Omental fat pad (tissue), 4 donors: ENCODE data around the gene S100A1. TPM values are rescaled to one million over a fixed set of nuclear protein-coding genes. Genes with fewer than 3 reads are reported as not detected.
A peak's percentile ranks its signal among the peaks of the same experiment; 100 is the strongest.

ENCODE experiments used
- ATAC-seq: fragments of 150-250 bp; one replicate; pipeline ENCODE4 v1.9.1; 2016; ENCODE audit warnings: mild to moderate bottlenecking, moderate library complexity; ENCODE audit not compliant: low FRiP score
- DNase-seq: peaks from one replicate; pipeline ENCODE4 v3.0.0-alpha.2; 2019; ENCODE audit warnings: low spot score
- total RNA-seq, 4 donors: library from RNA; depleted of rRNA; stranded (reverse); fragments of >200 nt; gene quantifications; one replicate each; pipeline ENCODE4 v1.1.0, GENCODE V29; 2016
- TF ChIP-seq, protein P1 (sequence below), 3 donors: fragments of 450-650 bp; IDR thresholded peaks; one replicate each; pipeline ENCODE4 v1.5.1; 2016 to 2017; ENCODE audit warnings: antibody characterized with exemption in 3 of 3, mild to moderate bottlenecking in 3 of 3, moderate library complexity in 2 of 3

S100A1 gene
- total RNA-seq, 4 donors from 2014 or later = 6.0 to 36.5 (median 23.7) TPM

DNA sequence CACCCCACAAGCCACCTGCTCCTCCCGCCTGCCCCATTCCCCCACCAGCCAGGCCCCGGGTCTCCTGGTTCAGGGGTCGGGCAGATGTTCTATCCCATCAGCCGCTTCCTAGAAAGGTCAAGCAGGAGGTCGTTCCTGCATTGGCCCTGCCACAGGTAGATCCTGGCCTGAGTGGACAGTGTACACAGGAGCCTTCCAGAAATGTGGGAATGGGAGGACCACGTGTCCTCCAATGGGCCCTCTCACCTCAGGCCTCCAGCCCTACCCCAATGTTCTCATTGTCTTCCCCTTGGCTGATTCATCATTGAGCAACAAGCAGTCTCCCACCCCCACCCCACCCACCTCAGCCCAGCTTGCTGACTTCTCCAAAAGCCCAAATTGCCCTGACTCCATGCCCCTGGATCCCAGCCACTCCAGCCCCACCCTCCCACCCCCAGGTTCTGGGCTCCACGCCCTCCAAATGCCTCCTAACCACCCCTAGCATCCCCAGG lies 17.4 kb upstream of the S100A1 start:
- TF ChIP-seq, protein P1, sequence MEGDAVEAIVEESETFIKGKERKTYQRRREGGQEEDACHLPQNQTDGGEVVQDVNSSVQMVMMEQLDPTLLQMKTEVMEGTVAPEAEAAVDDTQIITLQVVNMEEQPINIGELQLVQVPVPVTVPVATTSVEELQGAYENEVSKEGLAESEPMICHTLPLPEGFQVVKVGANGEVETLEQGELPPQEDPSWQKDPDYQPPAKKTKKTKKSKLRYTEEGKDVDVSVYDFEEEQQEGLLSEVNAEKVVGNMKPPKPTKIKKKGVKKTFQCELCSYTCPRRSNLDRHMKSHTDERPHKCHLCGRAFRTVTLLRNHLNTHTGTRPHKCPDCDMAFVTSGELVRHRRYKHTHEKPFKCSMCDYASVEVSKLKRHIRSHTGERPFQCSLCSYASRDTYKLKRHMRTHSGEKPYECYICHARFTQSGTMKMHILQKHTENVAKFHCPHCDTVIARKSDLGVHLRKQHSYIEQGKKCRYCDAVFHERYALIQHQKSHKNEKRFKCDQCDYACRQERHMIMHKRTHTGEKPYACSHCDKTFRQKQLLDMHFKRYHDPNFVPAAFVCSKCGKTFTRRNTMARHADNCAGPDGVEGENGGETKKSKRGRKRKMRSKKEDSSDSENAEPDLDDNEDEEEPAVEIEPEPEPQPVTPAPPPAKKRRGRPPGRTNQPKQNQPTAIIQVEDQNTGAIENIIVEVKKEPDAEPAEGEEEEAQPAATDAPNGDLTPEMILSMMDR (IDR thresholded peaks at IDR 0.05) = no peak
- DNase-seq = no peak
- peak; percentile 21 for ATAC-seq

DNA sequence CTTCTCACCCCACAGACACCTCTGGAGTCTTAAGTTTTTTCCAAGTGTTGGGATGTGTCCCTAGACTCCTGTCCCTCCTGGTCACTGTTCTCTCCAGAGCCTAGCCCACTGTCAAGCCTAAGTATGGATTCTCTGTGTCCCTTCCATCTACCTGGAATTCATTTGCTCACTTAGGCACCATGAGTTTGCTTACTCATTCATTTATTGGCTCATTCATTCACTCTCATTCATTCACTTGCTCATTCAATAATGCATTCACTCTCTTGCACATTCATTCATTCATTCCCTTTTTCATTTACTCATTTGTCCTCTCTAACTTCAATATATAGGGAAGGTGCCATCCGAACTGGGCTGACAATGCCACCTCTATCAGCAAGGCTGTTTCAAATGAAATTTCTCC lies 16.9 kb upstream of the S100A1 start:
- TF ChIP-seq, protein P1 (IDR thresholded peaks at IDR 0.05) = no peak
- DNase-seq (no peak), ATAC-seq (no peak)

DNA sequence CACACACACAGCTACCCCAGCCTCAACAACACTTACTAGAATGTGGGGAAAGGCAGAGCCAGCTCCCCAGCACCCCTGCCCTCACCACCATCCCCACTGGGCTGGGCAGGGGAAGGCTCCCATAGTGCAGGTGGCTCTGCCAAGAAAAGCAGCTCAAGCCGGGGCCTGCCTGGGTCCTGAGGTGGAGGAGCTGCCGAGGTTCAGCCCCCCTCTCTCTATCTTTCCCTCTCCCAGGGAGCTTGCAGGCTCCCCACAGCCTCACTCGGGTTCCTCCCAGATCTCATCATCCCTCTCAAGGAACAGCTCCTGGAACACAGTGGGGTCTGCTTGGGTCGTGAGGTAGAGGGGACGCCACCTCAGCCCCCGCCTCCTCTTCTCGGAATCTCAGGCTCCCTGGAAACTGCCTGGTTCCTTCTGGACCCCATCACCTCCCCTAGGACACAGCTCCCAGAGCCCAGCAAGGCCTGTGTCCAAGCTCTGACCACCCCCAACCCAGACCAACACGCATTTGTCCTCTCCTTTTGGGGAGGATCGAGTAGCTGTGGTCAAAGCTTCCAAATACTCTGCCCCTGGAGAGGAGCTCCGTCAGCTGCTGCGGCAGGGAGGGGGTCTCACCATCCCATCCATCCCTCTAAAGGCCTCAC lies 16.0 kb upstream of the S100A1 start:
- TF ChIP-seq, protein P1 (IDR thresholded peaks at IDR 0.05) = no peak
- DNase-seq (no peak), ATAC-seq (no peak)

DNA sequence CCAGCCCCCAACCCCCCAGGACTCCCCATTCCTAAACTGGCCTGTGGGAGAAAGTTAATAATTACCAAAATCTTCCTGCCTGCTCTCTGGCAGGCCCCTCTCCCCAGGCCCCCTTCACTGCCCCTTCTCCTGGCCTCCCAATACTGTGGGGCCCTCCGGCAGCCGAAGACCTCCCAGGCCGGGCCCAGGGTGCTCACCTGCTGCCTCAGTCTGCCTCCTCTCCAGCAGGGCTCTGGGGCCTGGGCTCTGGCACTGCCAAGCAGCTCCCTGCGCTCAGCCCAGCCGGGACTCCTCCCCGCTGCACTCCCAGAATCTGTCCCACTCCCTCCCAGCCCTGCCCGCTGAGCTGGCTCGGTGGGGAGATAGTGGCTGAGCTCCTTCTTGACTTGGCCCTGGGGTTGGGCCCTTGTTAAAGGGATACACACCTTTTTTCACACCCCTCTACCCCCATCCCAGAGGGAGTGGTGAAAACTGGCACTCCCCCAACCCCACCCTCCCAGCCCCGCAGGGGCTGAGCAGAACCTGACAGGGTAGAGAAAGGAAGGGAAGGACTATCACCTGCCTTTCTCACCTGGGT lies 15.4 kb upstream of the S100A1 start, which contains the start of gene S100A16:
Gene S100A16 (minus strand): TSS at position 383 of the 577 bp plus-strand sequence. CDS start 4,986 bp downstream, outside the sequence.
- DNase-seq = no peak
- peak; percentile 41 for ATAC-seq
- TF ChIP-seq, protein P1 (IDR thresholded peaks at IDR 0.05) = no peak

DNA sequence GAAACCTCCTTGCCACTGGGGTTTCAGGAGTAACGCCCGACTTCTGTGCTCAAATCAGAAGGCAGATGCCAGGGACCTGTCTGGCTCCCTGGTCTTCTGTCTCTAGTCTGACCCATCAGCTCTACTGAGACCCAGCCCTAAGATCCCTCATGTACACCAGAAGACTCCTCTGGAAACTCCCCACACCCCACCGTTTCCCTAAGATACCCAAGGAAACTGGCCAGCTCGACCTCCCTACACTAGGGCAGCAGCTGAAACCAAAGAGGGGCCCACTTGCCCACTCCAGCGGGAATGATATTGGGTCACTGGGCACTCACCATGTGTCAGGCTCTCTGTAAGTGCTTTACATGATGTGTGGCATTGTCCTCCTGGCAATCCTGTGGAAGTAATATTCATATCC lies 14.8 kb upstream of the S100A1 start:
- DNase-seq (no peak), ATAC-seq (no peak)
- TF ChIP-seq, protein P1 (IDR thresholded peaks at IDR 0.05) = no peak

DNA sequence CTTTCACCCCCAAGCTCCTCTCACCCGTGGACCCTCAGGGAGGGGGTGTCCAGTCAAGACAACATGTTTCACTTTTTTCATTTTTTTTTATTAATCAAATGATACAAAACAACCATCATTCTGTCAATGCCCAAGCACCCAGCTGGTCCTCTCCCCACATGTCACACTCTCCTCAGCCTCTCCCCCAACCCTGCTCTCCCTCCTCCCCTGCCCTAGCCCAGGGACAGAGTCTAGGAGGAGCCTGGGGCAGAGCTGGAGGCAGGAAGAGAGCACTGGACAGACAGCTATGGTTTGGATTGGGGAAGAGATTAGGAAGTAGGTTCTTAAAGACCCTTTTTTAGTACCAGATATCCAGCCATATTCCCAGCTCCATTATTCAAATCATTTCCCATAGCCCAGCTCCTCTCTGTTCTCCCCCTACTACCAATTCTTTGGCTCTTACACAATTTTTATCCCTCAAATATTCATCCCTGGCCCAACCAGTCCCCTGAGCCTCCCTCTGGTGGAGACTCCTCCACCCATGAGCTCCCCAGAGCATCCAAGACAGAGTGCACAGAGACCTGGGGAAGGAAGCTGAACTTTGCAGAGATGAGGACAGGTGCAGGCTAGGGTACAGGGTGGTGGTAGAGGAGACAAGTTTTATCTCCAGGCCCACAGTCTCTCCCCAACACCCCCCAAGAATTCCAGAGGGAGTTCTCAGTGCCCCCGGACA lies 13.9 kb upstream of the S100A1 start:
- TF ChIP-seq, protein P1 (IDR thresholded peaks at IDR 0.05) = no peak
- DNase-seq = no peak
- no peak for ATAC-seq
